Measurements from ENCODE around the gene B4GALT2.

Gene B4GALT2, protein sequence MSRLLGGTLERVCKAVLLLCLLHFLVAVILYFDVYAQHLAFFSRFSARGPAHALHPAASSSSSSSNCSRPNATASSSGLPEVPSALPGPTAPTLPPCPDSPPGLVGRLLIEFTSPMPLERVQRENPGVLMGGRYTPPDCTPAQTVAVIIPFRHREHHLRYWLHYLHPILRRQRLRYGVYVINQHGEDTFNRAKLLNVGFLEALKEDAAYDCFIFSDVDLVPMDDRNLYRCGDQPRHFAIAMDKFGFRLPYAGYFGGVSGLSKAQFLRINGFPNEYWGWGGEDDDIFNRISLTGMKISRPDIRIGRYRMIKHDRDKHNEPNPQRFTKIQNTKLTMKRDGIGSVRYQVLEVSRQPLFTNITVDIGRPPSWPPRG

DNA sequence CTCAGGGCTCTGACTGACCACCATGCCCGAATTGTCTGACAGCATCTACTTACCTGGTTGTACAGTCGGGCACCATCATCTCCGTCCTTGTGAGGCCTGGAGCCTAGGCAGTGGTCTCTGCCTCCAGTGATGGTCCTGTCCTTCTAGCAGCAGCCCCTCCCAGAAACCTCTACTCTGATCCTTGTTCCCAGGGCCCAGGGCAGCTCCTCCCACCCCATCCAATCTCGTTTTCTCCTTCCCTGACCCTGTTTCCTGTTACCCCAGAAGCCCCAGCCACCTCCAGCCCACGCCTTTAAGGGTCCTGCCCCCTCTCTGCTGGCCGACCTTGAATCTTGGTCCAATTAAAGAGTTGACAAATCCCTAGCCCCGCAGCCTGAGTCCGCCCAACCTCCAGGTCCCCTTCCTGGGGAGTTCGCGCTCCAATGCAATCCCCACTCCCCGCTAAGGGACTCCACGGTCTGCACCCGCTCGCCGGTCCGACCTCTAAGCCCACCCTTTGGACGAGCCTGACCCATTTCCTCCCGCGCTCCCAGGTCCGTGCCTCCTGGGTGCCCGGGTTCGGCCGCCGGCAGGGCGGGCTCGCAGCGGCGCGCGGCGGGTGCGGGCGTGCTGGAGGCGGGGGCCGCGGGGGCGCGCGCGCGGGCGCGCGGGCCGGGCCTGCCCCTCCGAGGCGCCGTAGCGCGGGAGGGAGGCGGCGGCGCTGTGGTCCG, at the start of gene B4GALT2:
Gene B4GALT2, plus strand, starts transcription at position 660 of the 710 bp plus-strand sequence. CDS start 1,951 bp downstream, outside the sequence.
- DNase-seq: peak; percentile 25

DNA sequence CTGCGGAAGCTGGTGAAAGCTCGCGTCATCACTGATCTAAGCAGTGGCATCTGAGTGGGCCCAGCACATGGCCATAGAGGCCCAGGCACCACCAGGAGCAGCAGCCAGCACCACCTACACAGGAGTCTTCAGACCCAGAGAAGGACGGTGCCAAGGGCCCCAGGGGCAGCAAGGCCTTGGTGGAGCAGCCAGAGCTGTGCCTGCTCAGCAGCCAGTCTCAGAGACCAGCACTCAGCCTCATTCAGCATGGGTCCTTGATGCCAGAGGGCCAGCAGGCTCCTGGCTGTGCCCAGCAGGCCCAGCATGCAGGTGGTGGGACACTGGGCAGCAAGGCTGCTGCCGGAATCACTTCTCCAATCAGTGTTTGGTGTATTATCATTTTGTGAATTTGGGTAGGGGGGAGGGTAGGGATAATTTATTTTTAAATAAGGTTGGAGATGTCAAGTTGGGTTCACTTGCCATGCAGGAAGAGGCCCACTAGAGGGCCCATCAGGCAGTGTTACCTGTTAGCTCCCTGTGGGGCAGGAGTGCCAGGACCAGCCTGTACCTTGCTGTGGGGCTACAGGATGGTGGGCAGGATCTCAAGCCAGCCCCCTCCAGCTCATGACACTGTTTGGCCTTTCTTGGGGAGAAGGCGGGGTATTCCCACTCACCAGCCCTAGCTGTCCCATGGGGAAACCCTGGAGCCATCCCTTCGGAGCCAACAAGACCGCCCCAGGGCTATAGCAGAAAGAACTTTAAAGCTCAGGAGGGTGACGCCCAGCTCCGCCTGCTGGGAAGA, 48.7 kb upstream of the B4GALT2 start:
- no peak for DNase-seq

DNA sequence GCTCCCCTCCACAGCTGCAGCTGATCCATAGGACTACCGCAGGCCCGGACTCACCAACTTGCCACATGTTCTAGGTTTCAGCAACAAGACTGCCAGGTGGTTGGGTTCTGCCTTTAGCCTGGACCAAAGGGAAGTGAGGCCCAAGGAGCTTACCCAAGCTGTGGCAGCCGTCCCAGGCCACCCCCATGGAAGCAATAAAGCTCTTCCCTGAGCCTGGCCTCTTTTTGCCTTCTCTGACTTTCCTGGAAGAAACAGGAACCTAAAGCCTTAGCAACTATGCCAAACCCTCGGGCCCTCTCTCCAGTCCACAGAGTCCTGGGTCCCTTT, 48.1 kb upstream of the B4GALT2 start:
- no peak for DNase-seq

DNA sequence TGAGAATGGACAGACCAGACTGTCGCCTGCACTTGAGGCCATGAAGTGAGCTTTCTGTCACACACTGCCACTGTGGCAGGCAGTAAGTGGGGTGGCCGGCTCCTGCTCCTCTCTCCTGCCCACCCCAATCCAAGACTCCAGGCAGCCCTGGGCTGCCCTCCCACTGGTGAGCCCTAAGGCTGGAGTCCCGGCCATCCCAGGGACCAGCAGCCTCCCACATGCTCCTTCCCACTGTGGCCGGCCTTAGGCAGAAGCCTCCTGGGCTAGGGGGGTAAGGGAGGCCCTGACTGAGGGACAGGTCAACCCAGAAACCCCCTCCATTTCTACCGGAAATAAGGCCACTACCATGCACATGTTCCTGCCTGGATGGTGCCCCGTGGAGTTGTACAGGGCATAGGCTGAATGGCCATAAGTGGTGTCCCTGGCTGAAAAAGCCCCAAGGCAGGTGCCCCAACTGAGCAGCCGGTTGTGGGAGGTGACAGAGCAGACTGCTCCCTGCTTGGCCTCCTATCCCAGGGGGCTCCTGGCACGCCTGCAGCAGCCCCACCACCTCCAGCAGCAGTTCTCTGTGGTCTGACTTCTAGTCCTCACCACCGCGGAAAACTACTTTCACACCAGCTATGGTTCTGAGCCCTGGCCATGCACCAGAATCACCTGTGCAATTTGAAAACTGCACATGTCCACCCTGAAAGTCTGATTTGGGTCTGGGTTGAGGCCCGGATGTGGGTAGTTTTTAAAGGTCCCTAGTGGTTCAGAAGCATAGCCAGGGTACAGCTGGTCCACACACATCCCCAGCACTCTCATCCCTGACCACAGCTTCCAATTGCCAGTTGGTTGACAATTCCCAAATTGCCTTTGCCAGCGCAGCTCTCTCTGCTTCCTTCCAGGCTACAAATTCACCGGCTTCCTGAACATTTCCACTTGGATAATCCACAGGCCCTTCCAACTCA, 47.0 kb upstream of the B4GALT2 start:
- no peak for DNase-seq

DNA sequence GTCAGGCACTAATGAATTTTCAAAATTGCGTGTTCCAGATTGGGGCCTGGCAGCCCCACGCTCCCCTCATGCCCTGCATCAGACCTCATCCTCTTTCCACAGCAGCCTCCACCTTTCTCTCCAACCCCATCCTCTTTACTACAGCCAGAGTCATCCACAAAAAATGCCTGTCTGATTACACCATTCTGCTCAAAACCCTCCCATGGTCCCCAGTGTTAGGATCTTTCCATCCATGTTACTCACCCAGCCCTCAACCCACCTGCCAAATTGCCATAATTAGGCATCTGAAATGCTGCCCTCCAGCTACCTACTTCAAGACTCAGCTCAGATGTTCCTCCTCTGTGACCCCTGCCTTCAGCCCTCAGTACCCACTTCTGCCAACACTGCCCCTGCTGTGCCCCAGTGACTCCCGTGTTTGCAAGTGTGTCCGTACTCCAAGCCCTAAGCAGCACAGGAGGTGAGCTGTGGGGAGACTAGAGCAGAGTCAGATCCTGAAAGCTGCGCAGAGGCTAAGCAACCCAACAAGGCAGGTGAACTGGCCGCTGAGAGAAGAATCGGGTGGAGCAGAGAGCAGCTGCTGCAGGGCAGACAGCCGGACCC, 46.1 kb upstream of the B4GALT2 start:
- DNase-seq: no peak

DNA sequence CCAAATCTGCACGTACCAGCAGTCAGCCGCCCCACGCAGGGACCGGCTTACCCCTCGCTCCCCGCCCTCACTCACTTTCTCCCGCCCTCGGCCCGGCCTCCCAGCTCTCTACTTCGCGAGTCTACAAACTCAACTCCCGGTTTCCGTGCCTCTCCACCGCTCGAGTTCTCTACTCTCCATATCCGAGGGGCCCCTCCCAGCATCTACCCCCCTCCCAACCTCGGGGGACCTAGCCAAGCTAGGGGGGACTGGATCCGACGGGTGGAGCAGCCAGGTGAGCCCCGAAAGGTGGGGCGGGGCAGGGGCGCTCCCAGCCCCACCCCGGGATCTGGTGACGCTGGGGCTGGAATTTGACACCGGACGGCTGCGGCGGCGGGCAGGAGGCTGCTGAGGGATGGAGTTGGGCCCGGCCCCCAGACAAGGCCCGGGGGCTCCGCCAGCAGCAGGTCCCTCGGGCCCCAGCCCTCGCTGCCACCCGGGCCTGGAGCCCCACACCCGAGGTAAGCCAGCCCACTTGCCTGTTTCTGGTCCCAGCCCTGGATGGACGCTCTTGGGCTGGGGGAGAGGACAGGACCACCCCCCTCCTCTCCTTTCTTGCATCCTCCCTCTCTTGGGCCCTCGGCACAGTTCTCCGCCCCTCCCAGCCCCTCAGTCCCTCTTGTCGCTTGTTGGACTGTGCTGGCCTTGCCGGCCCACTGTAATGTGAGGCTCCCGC, 45.5 kb upstream of the B4GALT2 start, which contains the start of gene ARTN:
Gene ARTN, plus strand, starts transcription at position 416 of the 715 bp plus-strand sequence. CDS start 1,856 bp downstream, outside the sequence.
- DNase-seq: peak; percentile 13

DNA sequence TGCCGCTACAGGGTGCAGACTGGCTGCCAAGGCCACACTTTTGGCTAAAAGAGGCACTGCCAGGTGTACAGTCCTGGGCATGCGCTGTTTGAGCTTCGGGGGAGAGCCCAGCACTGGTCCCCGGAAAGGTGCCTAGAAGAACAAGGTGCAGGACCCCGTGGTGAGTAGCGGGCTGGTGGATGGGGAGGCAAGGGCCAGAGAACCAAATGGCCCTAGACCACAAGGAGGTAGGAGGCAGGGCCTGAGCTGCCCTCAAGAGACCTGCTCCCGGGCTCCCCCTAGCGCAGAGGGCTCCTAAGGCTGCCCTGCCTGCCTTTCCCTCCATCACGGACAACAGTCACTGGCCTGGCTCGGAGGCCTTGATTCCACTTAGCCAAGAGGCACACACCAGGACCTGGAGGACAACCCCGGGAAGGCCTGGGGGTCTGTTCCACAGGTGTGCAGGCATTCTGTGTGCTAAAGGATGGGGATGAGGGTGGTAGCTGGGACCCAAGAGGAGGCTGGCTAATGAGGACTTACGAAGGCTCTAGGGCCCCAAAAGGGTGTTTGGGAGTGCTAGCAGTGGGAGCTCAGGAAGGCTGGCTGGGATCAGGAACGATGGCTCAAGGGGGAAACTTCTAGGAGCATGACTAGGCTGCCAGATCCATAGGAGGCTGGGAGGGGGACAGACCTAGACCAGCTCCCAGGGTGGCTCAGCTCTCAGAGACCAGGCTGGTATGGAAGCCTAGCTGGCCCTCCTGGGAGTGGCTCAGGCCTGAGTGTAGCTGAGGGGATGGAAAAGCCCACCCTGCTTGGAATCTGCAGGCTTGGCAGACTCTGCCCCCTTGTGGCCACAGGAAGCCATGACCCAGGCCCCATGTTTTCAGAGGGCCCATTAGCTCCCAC, 44.7 kb upstream of the B4GALT2 start:
- DNase-seq: peak; percentile 67

DNA sequence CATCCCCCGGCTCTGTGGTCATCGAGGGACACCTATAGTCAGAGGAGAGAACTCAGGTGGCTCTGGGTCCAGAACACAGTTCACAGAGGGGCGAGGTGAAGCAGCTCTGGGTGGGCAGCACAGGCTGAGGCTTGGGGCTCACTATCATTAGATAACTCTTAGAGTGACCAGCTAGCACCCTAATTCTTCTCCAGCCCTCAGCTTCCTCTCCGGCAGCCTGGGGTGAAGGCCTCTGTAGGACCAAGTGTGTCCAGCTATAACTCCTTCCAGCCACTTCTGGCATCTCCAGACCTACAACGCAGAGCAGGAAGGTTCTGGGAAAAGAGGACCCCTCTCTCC, 44.1 kb upstream of the B4GALT2 start:
- DNase-seq: no peak

DNA sequence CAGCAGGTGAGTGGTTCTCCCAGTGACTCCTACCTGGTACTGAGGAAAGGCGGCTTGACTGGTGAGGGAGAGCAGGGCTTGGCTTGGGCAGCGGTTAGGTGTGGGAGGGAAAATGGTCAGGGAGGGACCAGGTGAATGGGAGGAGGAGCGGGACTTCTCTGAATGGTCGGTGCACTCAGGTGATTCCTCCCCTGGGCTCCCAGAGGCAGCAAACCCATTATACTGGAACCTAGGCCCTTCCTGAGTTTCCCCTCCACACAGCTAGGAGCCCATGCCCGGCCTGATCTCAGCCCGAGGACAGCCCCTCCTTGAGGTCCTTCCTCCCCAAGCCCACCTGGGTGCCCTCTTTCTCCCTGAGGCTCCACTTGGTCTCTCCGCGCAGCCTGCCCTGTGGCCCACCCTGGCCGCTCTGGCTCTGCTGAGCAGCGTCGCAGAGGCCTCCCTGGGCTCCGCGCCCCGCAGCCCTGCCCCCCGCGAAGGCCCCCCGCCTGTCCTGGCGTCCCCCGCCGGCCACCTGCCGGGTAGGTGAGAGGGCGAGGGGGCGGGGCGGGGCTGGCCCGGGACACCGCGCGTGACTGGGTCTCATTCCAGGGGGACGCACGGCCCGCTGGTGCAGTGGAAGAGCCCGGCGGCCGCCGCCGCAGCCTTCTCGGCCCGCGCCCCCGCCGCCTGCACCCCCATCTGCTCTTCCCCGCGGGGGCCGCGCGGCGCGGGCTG, 43.1 kb upstream of the B4GALT2 start:
- no peak for DNase-seq

DNA sequence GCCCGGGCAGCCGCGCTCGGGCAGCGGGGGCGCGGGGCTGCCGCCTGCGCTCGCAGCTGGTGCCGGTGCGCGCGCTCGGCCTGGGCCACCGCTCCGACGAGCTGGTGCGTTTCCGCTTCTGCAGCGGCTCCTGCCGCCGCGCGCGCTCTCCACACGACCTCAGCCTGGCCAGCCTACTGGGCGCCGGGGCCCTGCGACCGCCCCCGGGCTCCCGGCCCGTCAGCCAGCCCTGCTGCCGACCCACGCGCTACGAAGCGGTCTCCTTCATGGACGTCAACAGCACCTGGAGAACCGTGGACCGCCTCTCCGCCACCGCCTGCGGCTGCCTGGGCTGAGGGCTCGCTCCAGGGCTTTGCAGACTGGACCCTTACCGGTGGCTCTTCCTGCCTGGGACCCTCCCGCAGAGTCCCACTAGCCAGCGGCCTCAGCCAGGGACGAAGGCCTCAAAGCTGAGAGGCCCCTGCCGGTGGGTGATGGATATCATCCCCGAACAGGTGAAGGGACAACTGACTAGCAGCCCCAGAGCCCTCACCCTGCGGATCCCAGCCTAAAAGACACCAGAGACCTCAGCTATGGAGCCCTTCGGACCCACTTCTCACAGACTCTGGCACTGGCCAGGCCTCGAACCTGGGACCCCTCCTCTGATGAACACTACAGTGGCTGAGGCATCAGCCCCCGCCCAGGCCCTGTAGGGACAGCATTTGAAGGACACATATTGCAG, 42.4 kb upstream of the B4GALT2 start:
- peak; percentile 24 for DNase-seq

DNA sequence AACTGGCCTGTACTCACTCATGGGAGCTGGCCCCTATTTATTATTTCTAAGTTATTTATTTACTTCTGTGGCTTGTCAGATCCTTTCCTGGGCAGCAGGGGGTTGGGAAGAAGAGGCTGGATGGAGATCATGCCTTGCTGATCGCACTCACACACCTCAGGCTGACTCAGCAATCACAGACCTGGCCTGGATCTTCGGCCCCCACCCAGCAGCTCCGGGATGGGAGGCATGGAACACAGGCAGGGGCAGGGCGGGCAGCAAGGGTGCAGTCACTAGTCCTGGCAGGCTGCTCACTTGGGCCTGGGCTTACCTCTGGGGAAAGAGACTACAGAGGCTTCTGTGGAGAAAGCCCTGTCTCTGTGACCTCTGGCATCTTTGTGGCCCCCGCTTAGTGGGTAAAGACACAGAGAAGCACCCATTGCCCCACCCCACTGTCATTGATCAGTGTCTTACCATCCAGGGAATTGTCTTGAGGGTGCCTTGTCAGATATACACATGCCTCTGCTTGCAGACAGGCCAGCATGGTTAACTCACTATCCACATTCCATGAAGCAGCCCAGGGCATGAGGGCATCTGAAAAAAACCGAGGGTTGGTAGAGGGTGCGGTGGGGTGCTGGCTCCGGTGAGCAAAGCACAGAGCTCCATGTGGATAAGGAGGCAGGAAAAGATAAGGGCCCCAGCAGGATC, 41.7 kb upstream of the B4GALT2 start:
- DNase-seq: no peak

DNA sequence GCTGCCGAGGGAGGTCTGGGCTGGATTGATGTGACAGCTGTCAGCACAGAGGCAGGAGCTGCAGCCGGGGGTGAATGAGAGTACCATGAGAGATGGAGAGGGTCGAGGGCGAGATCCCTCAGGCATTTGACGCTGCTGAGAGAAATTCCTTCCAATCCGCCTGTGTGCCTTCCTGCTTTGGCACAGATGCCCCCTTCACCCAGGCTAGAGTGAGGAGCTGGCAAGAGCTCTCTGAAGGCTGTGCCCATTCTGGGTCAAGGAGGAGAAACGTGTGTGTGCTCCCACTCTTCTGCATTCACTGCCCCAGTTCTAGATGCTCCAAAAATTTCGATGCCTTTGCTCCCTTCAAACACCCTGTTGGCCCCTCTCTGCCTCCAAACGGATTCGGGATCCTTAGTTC, 40.6 kb upstream of the B4GALT2 start:
- no peak for DNase-seq

DNA sequence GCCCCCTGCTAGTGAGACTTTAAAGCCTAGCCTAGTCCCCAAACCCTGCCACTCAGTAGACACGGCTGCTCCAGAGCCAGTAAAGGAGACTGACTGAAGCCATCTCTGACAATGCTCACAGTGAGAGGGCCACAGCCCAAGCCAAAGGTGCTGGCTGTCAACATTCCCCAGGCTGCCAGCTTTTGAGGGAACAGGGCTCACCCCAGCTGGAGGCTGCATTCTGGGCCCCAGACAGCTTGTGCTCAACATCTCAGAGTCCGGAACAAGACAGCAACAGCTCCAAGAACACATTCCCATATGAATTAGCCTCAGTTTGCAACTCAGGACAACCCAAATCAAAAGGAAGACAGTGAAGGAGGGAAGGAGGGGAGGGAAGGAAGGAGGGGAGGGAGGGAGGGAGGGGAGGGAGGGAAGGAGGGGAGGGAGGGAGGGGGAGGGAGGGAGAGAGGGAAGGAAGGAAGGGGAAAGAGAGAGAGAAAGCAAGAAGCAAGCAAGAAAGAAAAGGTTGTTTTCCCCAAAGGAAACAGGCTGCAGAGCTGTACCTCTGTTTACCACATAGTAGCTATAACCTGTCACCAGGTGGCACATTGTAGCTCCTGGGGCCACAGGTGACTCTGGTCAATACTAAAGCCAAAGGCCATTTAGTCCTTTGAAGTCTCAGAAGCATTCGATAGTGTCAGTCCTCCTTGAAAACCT, 40.0 kb upstream of the B4GALT2 start:
- DNase-seq: no peak

DNA sequence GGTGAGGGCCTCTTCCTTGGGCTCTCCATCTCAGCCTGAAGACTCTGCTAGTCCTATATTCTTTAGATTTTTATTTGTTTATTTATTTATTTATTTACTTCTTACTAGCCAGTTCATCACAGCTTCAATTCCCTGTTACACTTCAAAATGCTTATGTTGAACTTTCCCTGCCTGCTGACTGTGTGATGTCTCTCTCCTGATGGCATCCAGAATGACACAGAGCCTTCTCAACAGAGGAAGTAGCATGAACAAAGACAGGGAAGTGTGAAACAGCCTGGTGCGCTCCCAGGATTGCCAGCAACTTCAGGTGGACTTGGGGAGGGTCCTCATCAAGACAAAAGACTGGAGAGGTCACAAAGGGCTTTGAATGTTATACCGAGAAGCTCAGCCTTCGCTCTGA, 36.6 kb upstream of the B4GALT2 start:
- DNase-seq: no peak

DNA sequence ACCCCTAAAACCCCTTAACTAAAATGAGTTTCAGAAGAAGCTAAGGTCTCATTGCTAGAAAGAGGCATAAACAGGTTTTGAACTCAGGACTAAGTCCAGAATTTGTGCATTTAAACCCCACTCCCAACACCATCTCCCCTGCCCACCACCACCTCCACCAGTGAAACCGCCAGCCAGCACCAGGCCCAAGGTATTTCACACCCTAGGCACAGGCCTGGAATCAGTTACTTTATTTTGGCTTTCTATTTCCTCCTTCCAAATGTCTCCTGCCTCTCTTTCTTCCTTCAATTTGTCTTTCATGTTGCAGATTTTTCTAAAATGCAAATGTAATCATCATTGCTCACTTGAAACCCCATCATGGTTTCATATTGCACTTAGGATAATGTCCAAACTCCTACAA, 34.1 kb upstream of the B4GALT2 start:
- DNase-seq: no peak

DNA sequence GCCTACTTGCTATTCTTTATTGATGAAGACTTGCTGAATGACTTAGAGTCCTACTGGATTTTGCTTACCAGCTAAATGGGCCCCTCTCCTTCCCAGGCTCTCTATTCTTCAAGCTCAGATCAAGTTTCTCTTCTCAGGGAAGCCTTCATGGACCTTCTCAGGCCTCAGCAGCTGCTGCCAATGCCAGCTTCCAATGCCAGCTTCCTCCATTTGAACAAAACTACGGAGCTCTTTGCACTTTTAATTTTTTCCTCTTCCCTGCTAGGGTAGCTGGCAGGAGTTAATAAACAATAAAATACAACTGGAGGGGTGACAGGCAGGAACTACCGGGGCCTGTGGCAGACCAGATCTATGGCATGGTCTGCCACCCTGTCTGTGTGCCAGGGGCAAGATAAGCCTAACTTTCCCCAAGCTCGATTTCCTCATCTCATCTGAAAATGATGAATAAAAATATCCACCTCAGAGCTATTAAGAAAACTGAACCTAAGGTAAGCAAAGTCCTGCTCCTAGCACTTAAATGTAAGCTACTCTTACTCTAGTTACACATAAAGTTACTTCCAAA, 33.3 kb upstream of the B4GALT2 start:
- no peak for DNase-seq
